Activated naive CD8-positive, alpha-beta T cell treated with anti-CD3 and anti-CD28 coated beads, Interleukin-2, amount 50 U/mL, for 16 hours (primary cell): ENCODE data around the gene KSR1.
"Not testable (repeated sequence)": the region's sequence is repeated elsewhere in the genome, so short reads cannot be mapped to it uniquely, and the experiment has no call there.

Experiments used
- DNase-seq: peaks from one replicate; pipeline ENCODE4 v3.0.0-alpha.2; 2020; ENCODE audit warnings: low read depth, low spot score

Gene KSR1

GRCh38 chr17:27657620-27658019 is 201.4 kb downstream of the KSR1 start:
- no peak for DNase-seq

- no peak for DNase-seq
Measured at GRCh38 chr17:27659683-27660082, 203.4 kb downstream of the KSR1 start.

GRCh38 chr17:27660436-27660835 is 204.2 kb downstream of the KSR1 start:
- DNase-seq = no peak

GRCh38 chr17:27663936-27664605 is 207.8 kb downstream of the KSR1 start:
- DNase-seq = no peak

DNA sequence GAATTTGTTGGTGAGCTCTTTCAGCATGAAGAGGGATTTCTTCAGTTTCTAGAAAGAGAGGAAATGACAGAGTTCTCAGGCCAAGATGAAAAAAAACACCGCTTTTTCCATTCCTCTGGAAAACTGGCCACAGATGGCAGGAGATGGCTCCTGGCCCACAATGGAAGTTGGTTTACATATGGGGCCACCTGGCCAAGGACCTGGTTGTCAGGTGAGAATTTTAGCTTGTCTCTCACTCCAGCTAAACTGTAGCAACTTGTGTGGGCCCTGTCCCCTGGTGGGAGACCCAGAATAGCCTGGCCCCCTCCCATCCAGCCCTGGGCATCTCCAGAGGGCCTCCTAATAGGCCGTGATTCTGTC is 208.3 kb downstream of the KSR1 start:
- DNase-seq = no peak

GRCh38 chr17:27665549-27665948 is 209.3 kb downstream of the KSR1 start:
- DNase-seq = no peak

DNA sequence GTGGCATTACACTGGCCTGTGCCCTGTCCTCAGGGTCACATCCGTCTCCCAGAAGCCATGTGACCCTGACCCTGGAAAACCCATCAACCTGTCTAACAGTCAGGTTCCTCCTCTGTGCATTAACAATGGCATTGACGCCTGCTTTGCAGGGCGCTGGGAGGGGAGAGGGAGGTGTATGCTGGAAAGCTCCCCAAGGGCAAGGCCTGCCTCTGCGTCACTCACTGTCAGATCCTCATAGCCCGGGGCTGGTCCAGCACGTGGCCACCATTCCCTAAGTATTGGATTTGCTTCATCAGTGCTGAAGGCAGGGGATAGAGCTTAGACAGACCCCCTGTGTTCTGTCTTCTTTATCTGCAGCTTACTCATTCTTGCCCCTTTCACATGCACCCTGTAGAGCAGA is 210.0 kb downstream of the KSR1 start:
- DNase-seq = not testable (repeated sequence)

DNA sequence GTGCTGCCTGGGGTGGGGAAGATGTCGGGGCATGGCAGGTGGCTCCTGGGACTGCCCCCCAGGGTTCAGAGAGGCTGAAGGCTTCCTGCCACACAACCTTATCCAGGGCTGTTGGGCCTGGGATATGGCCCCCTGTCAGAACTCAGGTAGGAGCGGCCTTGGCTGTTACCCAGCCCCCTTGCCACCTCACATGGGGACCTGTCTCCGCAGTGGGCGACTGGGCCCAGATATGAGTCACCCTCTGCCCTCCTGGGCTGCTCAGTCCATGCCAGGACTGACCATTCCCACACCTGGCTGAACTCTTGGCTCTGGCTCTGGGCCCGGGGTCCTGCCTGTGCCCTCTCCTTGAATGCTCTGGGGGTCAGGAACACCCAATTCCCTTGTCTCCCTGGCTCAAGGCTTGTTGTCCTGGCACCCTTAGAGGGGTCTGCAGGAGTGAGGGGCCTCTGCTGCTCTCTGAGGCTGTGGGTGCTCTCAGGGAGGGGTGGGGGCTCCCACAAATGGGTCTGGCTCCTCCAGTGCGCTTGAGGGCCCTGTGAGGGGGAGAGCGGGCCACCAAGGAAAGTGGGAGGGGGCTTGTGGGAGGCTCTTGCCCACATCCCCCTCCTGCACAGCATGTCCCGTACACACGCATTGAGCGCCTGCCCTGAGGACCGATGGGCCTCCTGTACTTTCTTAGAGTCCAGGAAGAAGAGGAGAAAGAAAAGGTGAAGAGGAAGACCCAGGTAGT is 210.7 kb downstream of the KSR1 start:
- no peak for DNase-seq

GRCh38 chr17:27667656-27668487 is 211.6 kb downstream of the KSR1 start:
- DNase-seq = no peak

- no peak for DNase-seq
Measured at GRCh38 chr17:27668488-27668823, 212.2 kb downstream of the KSR1 start.

GRCh38 chr17:27669136-27669535 is 212.9 kb downstream of the KSR1 start:
- no peak for DNase-seq

DNA sequence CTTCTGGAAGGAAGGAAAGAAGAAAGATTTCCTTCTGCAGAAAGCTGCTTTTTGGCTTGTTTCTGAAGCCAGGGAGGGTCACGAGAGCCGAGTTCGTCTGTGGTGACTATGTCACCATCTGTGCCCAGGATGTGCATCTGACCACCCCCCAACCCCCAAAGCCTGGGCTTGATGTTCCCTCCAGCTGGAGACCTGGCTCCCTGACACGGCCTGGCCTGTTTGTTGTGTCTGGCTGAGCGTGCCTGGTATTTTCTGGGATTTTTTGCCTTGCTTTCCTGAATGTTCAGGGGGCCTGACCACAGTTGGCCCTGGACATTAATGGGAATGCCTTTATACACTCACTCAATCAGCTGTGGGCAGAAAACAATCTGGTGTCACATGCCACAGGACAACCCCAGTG is 213.6 kb downstream of the KSR1 start:
- DNase-seq = no peak

DNA sequence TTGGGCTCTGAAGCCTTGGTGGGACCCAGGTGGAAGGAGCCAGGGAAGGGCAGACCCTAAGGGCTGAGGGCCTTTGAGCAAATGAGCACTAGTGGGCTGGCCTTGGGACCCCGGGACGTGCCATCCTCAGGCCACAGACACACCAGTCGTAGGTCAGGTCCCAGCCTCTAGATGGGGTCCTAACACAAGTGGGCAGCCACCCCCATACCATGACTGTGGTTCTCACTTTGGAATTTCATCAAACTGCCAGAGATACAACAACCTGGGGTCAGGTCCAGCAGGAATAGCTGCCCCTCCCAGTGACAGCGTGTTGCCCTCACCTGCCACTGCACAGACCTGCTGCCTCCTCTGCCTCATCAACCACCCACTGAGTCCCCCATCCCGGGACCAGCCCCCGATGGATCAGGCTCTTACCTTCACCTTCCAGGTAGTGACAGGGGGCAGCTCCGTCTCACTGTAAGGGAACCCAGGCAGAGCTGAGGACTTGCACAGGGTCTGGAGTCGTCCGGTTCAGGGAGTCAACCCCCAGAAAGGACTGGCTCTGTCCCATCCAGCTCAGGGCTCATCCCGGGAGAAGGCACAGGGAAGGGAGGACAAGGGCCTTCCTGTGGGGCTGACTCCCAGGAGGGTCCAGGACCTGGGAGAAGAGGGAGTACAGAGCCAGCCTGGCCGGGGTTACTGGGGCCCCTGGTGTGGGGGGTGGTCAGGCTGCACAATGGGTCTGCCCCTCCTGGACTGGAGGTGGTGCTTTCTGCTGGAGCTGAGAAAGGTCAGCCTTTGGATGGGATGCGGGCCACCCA is 214.7 kb downstream of the KSR1 start:
- no peak for DNase-seq

DNA sequence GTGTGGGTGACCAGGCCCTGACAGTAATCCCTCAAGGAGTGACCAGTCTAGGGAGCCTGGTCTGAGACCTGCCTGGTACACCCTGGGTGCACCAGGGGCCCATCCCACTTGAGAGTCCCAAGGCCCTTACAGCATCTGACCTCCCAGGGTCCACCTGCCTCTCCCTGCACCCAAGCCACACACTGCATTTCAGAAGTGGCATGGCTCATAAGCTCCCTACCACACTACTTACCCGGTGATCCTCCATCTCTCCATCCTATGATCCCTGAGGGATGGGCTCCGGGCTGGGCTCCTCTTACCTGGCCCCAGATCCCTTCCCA is 215.3 kb downstream of the KSR1 start:
- no peak for DNase-seq

- DNase-seq = not testable (repeated sequence)
Measured at GRCh38 chr17:27671977-27672480, 215.8 kb downstream of the KSR1 start.

DNA sequence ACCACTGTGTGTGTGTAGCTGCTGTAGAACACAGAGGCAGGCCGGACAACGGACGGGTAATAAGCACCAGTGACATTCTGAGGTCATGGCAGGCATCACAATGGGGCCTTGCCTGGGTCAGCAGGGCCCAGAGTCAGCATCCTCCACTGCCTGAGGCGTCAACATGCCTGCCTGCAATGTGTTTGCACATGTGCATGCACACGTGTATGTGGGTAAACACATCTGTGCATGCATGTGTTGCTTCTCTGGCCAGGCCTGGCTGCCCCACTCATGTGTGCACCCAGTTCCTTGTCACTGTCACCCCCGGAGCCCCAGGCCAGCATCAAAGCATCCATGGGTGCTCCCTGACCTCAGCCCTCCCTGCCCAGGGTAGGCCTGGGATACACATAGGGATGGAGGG is 218.1 kb downstream of the KSR1 start:
- no peak for DNase-seq
